Thoracic aorta (tissue), 2 donors: ENCODE results near the gene TECPR2. TPM values are rescaled to one million over a fixed set of nuclear protein-coding genes. Genes with fewer than 3 reads are reported as not detected.

Experiments used
- ATAC-seq: fragments of 150-250 bp; one replicate; pipeline ENCODE4 v1.8.0; 2017; ENCODE audit warnings: low read depth; ENCODE audit not compliant: insufficient number of reproducible peaks, low FRiP score
- DNase-seq: peaks from one replicate; pipeline ENCODE4 v3.0.0-alpha.2; 2020; ENCODE audit warnings: low spot score
- H3K27ac ChIP-seq, 2 donors: fragments of 200-600 bp; sonication (generic); 1 replicate in 1 of 2; 2 replicates in 1 of 2; pipeline ENCODE4 v1.5.1; 2016; ENCODE audit warnings: mild to moderate bottlenecking in 2 of 2, moderate library complexity in 2 of 2
- H3K27me3 ChIP-seq: fragments of 200-600 bp; sonication (generic); replicated peaks from 2 replicates; pipeline ENCODE4 v1.6.0; 2016; ENCODE audit warnings: mild to moderate bottlenecking; ENCODE audit not compliant: insufficient read depth
- H3K36me3 ChIP-seq: fragments of 200-600 bp; sonication (generic); one replicate; pipeline ENCODE4 v1.5.1; 2016
- H3K4me1 ChIP-seq, 2 donors: fragments of 200-600 bp; sonication (generic); 1 replicate in 1 of 2; 2 replicates in 1 of 2; pipeline versions ENCODE4 v1.5.1 to v1.6.0; 2016; ENCODE audit warnings: low read depth in 2 of 2, mild to moderate bottlenecking in 1 of 2; ENCODE audit not compliant: control insufficient read depth in 1 of 2
- H3K4me3 ChIP-seq: fragments of 200-600 bp; sonication (generic); 2 replicates; pipeline ENCODE4 v1.5.1; 2016; ENCODE audit warnings: mild to moderate bottlenecking
- H3K9me3 ChIP-seq: fragments of 200-600 bp; sonication (generic); 2 replicates; pipeline ENCODE4 v1.5.1; 2016
- total RNA-seq, 2 donors: library from RNA; depleted of rRNA; stranded (reverse); fragments of >200 nt; gene quantifications; one replicate each; pipeline versions ENCODE4 v1.1.0 to v1.2.3, GENCODE V29; 2016
- TF ChIP-seq, protein P1 (sequence below): fragments of 200-600 bp; sonication (generic); IDR thresholded peaks from one replicate; pipeline ENCODE4 v1.5.1; 2019; ENCODE audit warnings: antibody characterized with exemption

Gene TECPR2
- total RNA-seq, 2 donors from 2014 or later, result 36.5 to 41.3 TPM

- TF ChIP-seq, protein P1, sequence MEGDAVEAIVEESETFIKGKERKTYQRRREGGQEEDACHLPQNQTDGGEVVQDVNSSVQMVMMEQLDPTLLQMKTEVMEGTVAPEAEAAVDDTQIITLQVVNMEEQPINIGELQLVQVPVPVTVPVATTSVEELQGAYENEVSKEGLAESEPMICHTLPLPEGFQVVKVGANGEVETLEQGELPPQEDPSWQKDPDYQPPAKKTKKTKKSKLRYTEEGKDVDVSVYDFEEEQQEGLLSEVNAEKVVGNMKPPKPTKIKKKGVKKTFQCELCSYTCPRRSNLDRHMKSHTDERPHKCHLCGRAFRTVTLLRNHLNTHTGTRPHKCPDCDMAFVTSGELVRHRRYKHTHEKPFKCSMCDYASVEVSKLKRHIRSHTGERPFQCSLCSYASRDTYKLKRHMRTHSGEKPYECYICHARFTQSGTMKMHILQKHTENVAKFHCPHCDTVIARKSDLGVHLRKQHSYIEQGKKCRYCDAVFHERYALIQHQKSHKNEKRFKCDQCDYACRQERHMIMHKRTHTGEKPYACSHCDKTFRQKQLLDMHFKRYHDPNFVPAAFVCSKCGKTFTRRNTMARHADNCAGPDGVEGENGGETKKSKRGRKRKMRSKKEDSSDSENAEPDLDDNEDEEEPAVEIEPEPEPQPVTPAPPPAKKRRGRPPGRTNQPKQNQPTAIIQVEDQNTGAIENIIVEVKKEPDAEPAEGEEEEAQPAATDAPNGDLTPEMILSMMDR, result no peak
- Histone ChIP-seq H3K36me3 (peaks cover 7% of the 10 kb centered on the region), H3K4me3 (no peak overlapping the region), H3K27me3 (no peaks in the 10 kb centered on the region), H3K4me1 (peaks cover 14 to 29% of the 10 kb centered on the region in 2 donors), H3K27ac (peak overlapping the region; percentile 79 to 82), H3K9me3 (no peaks in the 10 kb centered on the region)
- peak; percentile 8 for ATAC-seq
- no peak for DNase-seq
These were observed 46.0 kb downstream of the TECPR2 start for GRCh38 chr14:102408724-102409123.

DNA sequence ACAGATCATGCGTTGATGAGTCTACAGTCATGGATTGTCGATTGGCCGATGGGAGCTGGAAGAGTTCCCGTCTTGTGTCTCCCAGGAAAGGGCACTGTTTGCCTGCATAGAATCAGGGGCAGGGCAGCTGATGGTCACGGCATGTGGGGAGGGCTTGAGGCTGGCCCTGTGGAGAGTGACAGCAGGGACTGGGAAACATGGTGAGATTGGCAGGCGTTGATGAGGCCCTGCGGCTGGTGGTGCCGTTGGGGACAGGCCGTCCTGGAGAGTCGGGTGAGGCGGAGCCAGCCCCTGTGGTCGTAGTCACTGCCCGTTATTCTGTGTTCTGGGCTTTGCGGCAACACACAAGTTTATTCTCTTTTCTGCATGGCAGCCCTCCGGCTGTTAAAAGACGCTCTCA is 52.9 kb downstream of the TECPR2 start:
- Histone ChIP-seq H3K36me3 (peaks cover 17% of the 10 kb centered on the region), H3K27me3 (no peaks in the 10 kb centered on the region), H3K4me3 (no peak overlapping the region), H3K27ac (no peak overlapping the region), H3K9me3 (no peaks in the 10 kb centered on the region), H3K4me1 (no peaks in the 10 kb centered on the region)
- TF ChIP-seq, protein P1, result no peak
- no peak for DNase-seq
- no peak for ATAC-seq

- ATAC-seq (no peak), DNase-seq (no peak)
- Histone ChIP-seq H3K36me3 (peaks cover 17% of the 10 kb centered on the region), H3K4me3 (no peak overlapping the region), H3K27ac (no peak overlapping the region), H3K9me3 (no peaks in the 10 kb centered on the region), H3K4me1 (no peaks in the 10 kb centered on the region), H3K27me3 (no peaks in the 10 kb centered on the region)
- TF ChIP-seq, protein P1, result no peak
These were observed 54.3 kb downstream of the TECPR2 start for GRCh38 chr14:102417001-102417431.

GRCh38 chr14:102417646-102418045 is 54.9 kb downstream of the TECPR2 start:
- peaks cover 17% of the 10 kb centered on the region for H3K36me3 ChIP-seq
- ATAC-seq (no peak), DNase-seq (no peak)
- TF ChIP-seq, protein P1, result no peak
- no peaks in the 10 kb centered on the region for H3K9me3 ChIP-seq
- H3K4me1 ChIP-seq, result no peaks in the 10 kb centered on the region
- H3K27ac ChIP-seq, result no peak overlapping the region
- no peak overlapping the region for H3K4me3 ChIP-seq
- H3K27me3 ChIP-seq, result no peaks in the 10 kb centered on the region

DNA sequence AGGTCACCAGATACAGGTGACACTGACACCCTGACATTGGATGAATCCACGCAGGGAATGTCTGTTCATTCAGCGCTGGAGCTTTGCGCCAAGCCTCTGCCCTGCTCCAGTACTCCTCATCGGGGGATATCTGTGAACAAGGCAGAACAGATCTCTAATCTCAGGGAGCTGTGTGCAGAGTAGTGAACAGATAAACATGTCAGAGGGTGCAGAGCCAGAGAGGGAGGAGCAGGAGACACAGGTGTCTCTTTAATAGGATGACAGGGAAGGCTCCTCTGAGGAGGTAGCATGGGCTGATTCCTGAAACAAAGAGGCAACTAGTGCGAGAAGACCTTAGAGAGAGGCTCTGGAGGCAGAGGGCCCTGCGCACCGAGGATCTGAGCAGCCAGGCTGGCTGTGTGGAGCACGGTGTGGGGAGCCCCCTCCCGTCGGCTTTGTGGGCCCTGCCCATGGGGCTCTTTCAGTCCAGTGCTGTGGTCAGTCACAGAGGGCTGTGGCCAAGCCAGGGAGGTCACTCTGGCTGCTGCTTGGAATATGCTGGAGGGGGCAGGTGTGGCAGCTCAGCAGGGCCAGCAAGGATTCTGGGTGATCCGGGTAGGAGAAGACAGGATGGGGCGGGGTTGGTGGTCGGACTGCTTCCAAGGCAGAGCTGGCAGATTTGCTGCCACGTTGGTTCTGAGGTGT is 55.6 kb downstream of the TECPR2 start:
- no peak for DNase-seq
- ATAC-seq, result no peak
- Histone ChIP-seq H3K9me3 (no peaks in the 10 kb centered on the region), H3K36me3 (peaks cover 17% of the 10 kb centered on the region), H3K4me3 (no peak overlapping the region), H3K27ac (no peak overlapping the region), H3K27me3 (no peaks in the 10 kb centered on the region), H3K4me1 (no peaks in the 10 kb centered on the region)
- TF ChIP-seq, protein P1, result no peak
